B cell (primary cell): ENCODE data around the gene UGT1A9. TPM values are rescaled to one million over a fixed set of nuclear protein-coding genes. Genes with fewer than 3 reads are reported as not detected.

Source experiments
- ATAC-seq: fragments of 200-7000 bp; cut with Tn5 transposase; one replicate; pipeline ENCODE4 v1.10.0; 2021; ENCODE audit warnings: low read depth, mild to moderate bottlenecking, moderate number of reproducible peaks, moderate library complexity
- CTCF ChIA-PET: fragments of 350-600 bp; sonication (Branson Sonifier 250); formaldehyde crosslinking; loops from one replicate; lab custom pipeline; 2021; ENCODE audit warnings: antibody characterized with exemption, inconsistent platforms; lab: Charles Lee
- POLR2A ChIA-PET: fragments of 350-600 bp; sonication (Branson Sonifier 250); formaldehyde crosslinking; loops from one replicate; lab custom pipeline; 2021; ENCODE audit warnings: antibody characterized with exemption; lab: Charles Lee
- DNase-seq: peaks from one replicate; pipeline ENCODE4 v3.0.0; 2013
- H2AFZ ChIP-seq: 2 replicates; pipeline ENCODE4 v1.6.1; 2012; ENCODE audit warnings: mild to moderate bottlenecking, low read depth, low read length; ENCODE audit not compliant: insufficient read depth, poor library complexity, severe bottlenecking
- H3K27ac ChIP-seq, 2 donors: 1 replicate in 1 of 2; 2 replicates in 1 of 2; pipeline ENCODE4 v1.5.1; 2012 to 2013; ENCODE audit warnings: low read length in 2 of 2, mild to moderate bottlenecking in 2 of 2, moderate library complexity in 1 of 2
- H3K27me3 ChIP-seq, 4 experiments: fragments of 200-600 bp in 1 of 4; sonication (generic) in 1 of 4; replicated peaks in 1 of 4; 1 replicate in 2 of 4; 2 replicates in 2 of 4; pipeline versions ENCODE4 v1.6.1 to v1.7.0; 2013 to 2016; ENCODE audit warnings: low read length in 3 of 4, mild to moderate bottlenecking in 2 of 4, mixed read lengths in 1 of 4, moderate library complexity in 1 of 4; ENCODE audit not compliant: insufficient read depth in 4 of 4, control insufficient read depth in 3 of 4; ENCODE audit errors: control extremely low read depth in 1 of 4
- H3K36me3 ChIP-seq, 2 experiments: replicated peaks in 1 of 2; 1 replicate in 1 of 2; 2 replicates in 1 of 2; pipeline versions ENCODE4 v1.6.1 to v1.7.1; 2013; ENCODE audit warnings: low read length in 1 of 2; ENCODE audit not compliant: insufficient read depth in 2 of 2, control insufficient read depth in 1 of 2; ENCODE audit errors: control extremely low read depth in 1 of 2, extremely low read depth in 1 of 2
- H3K4me1 ChIP-seq, 2 donors: fragments of 200-600 bp in 1 of 2; sonication (generic) in 1 of 2; 1 replicate in 1 of 2; 2 replicates in 1 of 2; pipeline versions ENCODE4 v1.5.1 to v1.6.1; 2013 to 2017; ENCODE audit warnings: low read length in 2 of 2; ENCODE audit not compliant: control insufficient read depth in 2 of 2, insufficient read depth in 2 of 2
- H3K4me2 ChIP-seq: replicated peaks from 2 replicates; pipeline ENCODE3; 2012; ENCODE audit warnings: mild to moderate bottlenecking, low read depth, low read length; ENCODE audit not compliant: poor library complexity, severe bottlenecking
- H3K4me3 ChIP-seq, 5 experiments: fragments of 200-600 bp in 1 of 5; sonication (generic) in 1 of 5; 1 replicate in 3 of 5; 2 replicates in 2 of 5; pipeline versions ENCODE4 v1.5.1 to v1.7.0; 2011 to 2016; ENCODE audit warnings: low read length in 4 of 5, mild to moderate bottlenecking in 4 of 5, low read depth in 2 of 5, control low read depth in 1 of 5, moderate library complexity in 1 of 5; ENCODE audit not compliant: insufficient read depth in 1 of 5; ENCODE audit errors: control extremely low read depth in 1 of 5, extremely low read depth in 1 of 5
- H3K79me2 ChIP-seq: fragments of 200-600 bp; sonication (generic); one replicate; pipeline ENCODE4 v1.6.0; 2016; ENCODE audit warnings: low read length; ENCODE audit not compliant: control insufficient read depth, insufficient read depth
- H3K9ac ChIP-seq: fragments of 200-600 bp; sonication (generic); 2 replicates; pipeline ENCODE4 v1.6.1; 2017; ENCODE audit warnings: mild to moderate bottlenecking, low read length, moderate library complexity
- H3K9me3 ChIP-seq, 3 donors: one replicate each; pipeline versions ENCODE4 v1.6.1 to v1.7.1; 2013; ENCODE audit warnings: low read length in 2 of 3; ENCODE audit not compliant: control insufficient read depth in 2 of 3, insufficient read depth in 1 of 3; ENCODE audit errors: control extremely low read depth in 1 of 3
- H4K20me1 ChIP-seq: 2 replicates; pipeline ENCODE4 v1.6.0; 2012; ENCODE audit warnings: mild to moderate bottlenecking, low read length; ENCODE audit not compliant: insufficient read depth, control insufficient read depth, poor library complexity, severe bottlenecking
- H3K27ac Mint-ChIP-seq: one replicate; pipeline ENCODE4 v1.8.0; 2021; ENCODE audit warnings: mixed read lengths
- H3K27me3 Mint-ChIP-seq: one replicate; pipeline ENCODE4 v1.8.0; 2021; ENCODE audit warnings: mixed read lengths
- H3K4me1 Mint-ChIP-seq: one replicate; pipeline ENCODE4 v1.8.0; 2021; ENCODE audit warnings: mixed read lengths
- H3K4me3 Mint-ChIP-seq: one replicate; pipeline ENCODE4 v1.8.0; 2021; ENCODE audit warnings: mixed read lengths
- H3K9me3 Mint-ChIP-seq: one replicate; pipeline ENCODE4 v1.8.0; 2022; ENCODE audit warnings: mixed read lengths; ENCODE audit not compliant: insufficient read depth
- EZH2 ChIP-seq: IDR thresholded peaks from 2 replicates; pipeline ENCODE4 v1.6.1; 2012; ENCODE audit warnings: borderline replicate concordance, low read depth, mild to moderate bottlenecking, moderate library complexity, low read length; ENCODE audit not compliant: insufficient read depth, poor library complexity, severe bottlenecking
- WGBS: methylation state at CpG from one replicate; pipeline ENCODE4 v1.1.5; 2013; ENCODE audit warnings: missing lambda C conversion rate; ENCODE audit not compliant: insufficient coverage; 5-methylcytosine and 5-hydroxymethylcytosine counted together
- intact Hi-C: fragments of 100-400 bp; cut with micrococcal nuclease; formaldehyde crosslinking; loops from one replicate; pipeline ENCODE4 v1.10.0; 2022
- polyA plus RNA-seq: library from polyadenylated mRNA; depleted of rRNA; stranded (reverse); fragments of >200 nt; gene quantifications from 2 replicates; pipeline ENCODE4 v1.2.3, GENCODE V29; 2012
- total RNA-seq, 2 donors: library from RNA; stranded (reverse); fragments of 120-200 nt in 1 of 2; gene quantifications; 1 replicate in 1 of 2; 2 replicates in 1 of 2; pipeline versions ENCODE4 v1.2.3 to v1.2.4, GENCODE V29; 2013 to 2022
- TF ChIP-seq, protein P1 (sequence below): fragments of 200-600 bp; IDR thresholded peaks from one replicate; pipeline ENCODE4 v1.8.0; 2022; ENCODE audit warnings: antibody characterized with exemption, mild to moderate bottlenecking

The UGT1A9 gene
- total and polyA plus RNA-seq, 2 donors (not counting 1 experiment from before 2014, with no cell fraction given) = not detected

DNA sequence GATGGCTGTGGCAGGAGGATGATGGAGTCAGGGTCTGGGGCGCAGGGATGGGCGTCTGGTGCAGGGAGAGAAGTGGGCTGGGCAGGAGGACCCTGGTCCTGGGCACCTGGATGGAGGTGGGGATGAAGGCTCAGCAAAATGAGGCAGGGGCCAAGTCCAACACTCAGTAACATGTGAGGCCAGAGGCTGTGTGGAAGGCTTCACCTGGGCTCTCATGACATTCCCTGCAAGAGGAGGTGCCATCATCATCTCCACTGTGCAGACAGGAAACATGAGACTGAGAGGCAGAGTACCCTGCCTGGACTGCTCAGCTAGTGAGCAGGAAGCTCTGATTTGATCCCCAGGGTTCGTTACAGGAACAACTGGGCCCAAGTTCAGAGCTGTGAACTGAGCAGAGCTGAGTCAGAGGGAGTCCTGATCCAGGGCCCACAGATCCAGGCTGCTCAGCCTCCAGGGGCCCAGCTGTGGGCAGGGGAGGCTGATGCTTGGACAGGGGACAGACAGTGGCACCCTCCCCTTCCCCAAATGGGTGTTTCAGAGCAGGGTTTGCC lies 145.7 kb downstream of the UGT1A9 start:
- Histone ChIP-seq H3K9ac (no peak overlapping the region), H3K27ac (no peak overlapping the region), H3K36me3 (no peaks in the 10 kb centered on the region), H3K27me3 (peaks cover 0 to 5% (median 0%) of the 10 kb centered on the region in 4 experiments), H4K20me1 (no peaks in the 10 kb centered on the region), H2AFZ (no peak overlapping the region), H3K4me2 (no peak overlapping the region), H3K4me3 (no peak overlapping the region), H3K9me3 (peaks cover 0 to 6% (median 0%) of the 10 kb centered on the region in 3 donors), H3K4me1 (no peaks in the 10 kb centered on the region), H3K79me2 (no peaks in the 10 kb centered on the region)
- H3K4me3 Mint-ChIP-seq = no peak overlapping the region
- H3K27ac Mint-ChIP-seq = no peak overlapping the region
- H3K27me3 Mint-ChIP-seq = peaks cover 13% of the 10 kb centered on the region
- TF ChIP-seq EZH2 = no peak
- TF ChIP-seq, protein P1, sequence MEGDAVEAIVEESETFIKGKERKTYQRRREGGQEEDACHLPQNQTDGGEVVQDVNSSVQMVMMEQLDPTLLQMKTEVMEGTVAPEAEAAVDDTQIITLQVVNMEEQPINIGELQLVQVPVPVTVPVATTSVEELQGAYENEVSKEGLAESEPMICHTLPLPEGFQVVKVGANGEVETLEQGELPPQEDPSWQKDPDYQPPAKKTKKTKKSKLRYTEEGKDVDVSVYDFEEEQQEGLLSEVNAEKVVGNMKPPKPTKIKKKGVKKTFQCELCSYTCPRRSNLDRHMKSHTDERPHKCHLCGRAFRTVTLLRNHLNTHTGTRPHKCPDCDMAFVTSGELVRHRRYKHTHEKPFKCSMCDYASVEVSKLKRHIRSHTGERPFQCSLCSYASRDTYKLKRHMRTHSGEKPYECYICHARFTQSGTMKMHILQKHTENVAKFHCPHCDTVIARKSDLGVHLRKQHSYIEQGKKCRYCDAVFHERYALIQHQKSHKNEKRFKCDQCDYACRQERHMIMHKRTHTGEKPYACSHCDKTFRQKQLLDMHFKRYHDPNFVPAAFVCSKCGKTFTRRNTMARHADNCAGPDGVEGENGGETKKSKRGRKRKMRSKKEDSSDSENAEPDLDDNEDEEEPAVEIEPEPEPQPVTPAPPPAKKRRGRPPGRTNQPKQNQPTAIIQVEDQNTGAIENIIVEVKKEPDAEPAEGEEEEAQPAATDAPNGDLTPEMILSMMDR = no peak
- no peak for DNase-seq
- 81% methylated on average over 3 of the region's 3 CpGs for WGBS
- ATAC-seq = no peak
- ChIA-PET CTCF (no interaction called here), POLR2A (no interaction called here)
- H3K4me1 Mint-ChIP-seq = no peaks in the 10 kb centered on the region
- no peaks in the 10 kb centered on the region for H3K9me3 Mint-ChIP-seq
- intact Hi-C loops = no loop called here

GRCh38 chr2:233817995-233818638 lies 146.4 kb downstream of the UGT1A9 start:
- ATAC-seq (no peak), DNase-seq (no peak)
- Mint-ChIP-seq H3K4me3 (no peak overlapping the region), H3K27ac (no peak overlapping the region), H3K27me3 (peaks cover 9% of the 10 kb centered on the region), H3K4me1 (no peaks in the 10 kb centered on the region), H3K9me3 (no peaks in the 10 kb centered on the region)
- no peak overlapping the region for H3K27ac ChIP-seq
- no peak overlapping the region for H3K4me3 ChIP-seq
- no peak overlapping the region for H2AFZ ChIP-seq
- no peaks in the 10 kb centered on the region for H3K36me3 ChIP-seq
- CTCF ChIA-PET = no interaction called here
- 91% methylated on average over 11 of the region's 11 CpGs for WGBS
- H4K20me1 ChIP-seq = no peaks in the 10 kb centered on the region
- H3K9ac ChIP-seq = no peak overlapping the region
- no peaks in the 10 kb centered on the region for H3K79me2 ChIP-seq
- H3K4me1 ChIP-seq = no peaks in the 10 kb centered on the region
- no peak overlapping the region for H3K4me2 ChIP-seq
- peaks cover 0 to 5% (median 0%) of the 10 kb centered on the region in 4 experiments for H3K27me3 ChIP-seq
- POLR2A ChIA-PET = no interaction called here
- peaks cover 0 to 6% (median 0%) of the 10 kb centered on the region in 3 donors for H3K9me3 ChIP-seq
- intact Hi-C loops = no loop called here
- TF ChIP-seq, protein P1 = no peak
- no peak for TF ChIP-seq EZH2
